GM12874 (cell line): ENCODE measurements around the gene SPATA25.

Experiments used
- TF ChIP-seq, protein P1 (sequence below): IDR thresholded peaks from 2 replicates; pipeline ENCODE4 v1.5.1; 2011; ENCODE audit warnings: low read depth, mild to moderate bottlenecking, control low read depth, low read length, moderate library complexity; ENCODE audit not compliant: insufficient read depth

The SPATA25 gene

DNA sequence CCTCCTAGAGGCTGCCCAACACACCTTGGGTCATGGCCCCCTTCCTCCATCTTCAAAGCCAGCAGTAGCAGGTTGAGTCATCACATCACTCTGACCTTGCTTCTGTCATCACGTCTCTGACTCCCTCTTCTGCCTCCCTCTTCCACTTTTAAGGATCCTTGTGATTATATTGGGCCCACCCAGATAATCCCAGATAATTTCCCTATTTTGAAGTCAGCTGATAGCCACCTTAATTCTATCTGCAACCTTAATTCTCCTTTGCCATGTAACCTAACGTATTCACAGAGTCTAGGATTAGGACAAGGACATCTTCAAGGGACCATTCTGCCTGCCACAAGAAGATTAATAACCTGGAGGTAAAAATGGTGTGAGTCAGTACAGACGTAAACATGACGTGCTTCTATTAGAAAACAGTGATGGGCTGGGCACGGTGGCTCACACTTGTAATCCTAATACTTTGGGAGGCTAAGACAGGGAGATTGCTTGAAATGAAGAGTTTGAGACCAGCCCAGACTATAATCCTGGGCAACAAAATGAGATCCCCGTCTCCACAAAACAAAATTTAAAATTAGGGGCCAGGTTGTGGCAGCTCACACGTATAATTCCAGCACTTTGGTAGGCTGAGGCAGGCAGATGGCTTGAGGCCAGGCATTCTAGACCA, 26.7 kb downstream of the SPATA25 start:
- TF ChIP-seq, protein P1, sequence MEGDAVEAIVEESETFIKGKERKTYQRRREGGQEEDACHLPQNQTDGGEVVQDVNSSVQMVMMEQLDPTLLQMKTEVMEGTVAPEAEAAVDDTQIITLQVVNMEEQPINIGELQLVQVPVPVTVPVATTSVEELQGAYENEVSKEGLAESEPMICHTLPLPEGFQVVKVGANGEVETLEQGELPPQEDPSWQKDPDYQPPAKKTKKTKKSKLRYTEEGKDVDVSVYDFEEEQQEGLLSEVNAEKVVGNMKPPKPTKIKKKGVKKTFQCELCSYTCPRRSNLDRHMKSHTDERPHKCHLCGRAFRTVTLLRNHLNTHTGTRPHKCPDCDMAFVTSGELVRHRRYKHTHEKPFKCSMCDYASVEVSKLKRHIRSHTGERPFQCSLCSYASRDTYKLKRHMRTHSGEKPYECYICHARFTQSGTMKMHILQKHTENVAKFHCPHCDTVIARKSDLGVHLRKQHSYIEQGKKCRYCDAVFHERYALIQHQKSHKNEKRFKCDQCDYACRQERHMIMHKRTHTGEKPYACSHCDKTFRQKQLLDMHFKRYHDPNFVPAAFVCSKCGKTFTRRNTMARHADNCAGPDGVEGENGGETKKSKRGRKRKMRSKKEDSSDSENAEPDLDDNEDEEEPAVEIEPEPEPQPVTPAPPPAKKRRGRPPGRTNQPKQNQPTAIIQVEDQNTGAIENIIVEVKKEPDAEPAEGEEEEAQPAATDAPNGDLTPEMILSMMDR, result no peak

DNA sequence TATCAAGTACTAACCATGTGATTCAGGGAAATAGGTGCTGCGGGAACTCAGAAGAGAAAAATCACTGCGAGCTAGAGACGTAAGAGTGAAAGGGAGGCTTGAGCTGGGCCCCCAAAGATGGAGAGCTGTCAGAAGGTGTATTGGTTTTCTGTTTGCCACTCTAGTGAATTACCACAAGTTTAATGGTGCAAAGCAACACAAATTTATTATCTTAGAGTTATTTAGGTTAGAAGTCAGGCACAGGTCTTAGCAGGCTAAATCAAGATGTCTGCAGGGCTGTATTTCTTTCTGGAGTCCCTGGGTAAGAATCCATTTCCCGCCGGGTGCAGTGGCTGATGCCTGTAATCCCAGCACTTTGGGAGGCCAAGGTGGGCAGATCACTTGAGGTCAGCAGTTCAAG, 27.5 kb downstream of the SPATA25 start:
- TF ChIP-seq, protein P1, result no peak

DNA sequence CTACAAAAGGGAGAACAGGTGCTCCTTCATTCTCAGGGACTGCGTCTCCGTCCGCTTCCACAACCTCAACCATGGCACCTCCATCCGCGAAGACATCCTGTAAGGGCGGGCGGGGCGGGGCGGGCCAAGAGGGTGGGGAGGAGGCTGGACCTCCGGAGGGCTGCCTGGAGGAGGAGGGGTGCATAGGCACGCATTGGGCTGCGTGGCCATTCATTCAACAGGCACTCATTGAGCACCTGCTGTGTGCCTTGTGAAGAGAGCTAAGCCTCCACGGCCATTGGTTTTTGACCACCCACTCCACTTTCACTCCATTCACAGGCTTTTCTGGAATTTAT, 29.6 kb downstream of the SPATA25 start:
- TF ChIP-seq, protein P1, result no peak

DNA sequence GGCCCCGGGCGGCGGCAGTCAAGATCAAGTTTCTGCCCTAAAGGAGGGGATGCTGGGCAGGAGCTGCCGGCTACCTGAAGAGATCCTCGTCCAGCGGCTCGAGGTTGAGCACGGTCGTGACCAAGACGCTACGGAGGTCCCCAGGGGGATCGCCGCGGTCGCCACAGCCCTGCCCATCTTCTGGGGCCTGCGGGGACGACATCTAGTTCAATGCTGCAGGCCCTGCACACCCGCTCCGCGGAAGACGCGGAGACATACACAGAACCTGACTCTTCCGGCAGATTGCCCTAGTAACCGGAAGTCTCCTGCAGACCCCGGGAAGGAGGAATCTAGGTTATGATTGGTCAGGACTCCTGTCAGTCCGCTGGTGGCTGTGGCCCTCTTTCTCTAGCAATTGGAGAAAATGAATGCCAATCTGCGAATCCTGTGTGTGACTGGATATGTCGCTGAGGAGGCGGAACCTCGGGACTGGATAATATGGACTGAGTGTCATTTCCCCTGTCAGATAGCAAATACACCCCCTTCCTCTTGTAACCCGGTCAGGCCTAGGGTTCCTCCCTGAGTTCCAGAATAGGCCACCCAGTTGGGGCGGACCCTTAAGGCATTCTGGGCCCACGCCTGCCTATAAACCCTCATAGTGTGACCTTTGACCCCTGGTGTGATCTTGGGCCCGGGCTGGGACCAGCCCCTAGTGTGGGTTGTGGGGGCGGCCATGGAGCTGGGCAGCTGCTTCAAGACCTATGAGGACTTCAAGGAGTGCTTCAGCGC, 30.1 kb downstream of the SPATA25 start, which contains the start of the genes ACOT8 and ZSWIM3:
ACOT8 (minus strand) TSS at position 279 of the 768 bp plus-strand sequence; CDS start at position 202, 77 bp downstream.
ZSWIM3 (plus strand) TSS at position 501 of the 768 bp plus-strand sequence; CDS start at position 713, 212 bp downstream.
- TF ChIP-seq, protein P1, result no peak

DNA sequence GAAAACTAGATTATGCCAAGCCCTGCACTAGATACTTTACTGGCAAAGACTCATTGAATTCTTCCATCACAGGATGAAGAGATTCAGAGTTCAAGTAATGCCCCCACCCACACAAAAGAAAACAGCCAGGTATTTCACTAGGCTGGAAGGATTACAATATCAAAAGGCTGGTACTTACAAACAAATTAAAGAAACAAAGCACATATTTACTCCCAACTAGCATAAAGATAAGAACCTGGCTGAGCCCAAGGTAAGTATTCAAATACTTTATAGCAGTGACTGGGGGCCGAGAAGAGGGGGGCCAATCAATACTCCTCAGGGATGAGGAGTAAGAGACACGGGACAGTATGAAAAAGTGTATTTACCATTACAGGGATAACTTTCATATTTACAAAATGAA, 33.9 kb downstream of the SPATA25 start:
- TF ChIP-seq, protein P1, result no peak

DNA sequence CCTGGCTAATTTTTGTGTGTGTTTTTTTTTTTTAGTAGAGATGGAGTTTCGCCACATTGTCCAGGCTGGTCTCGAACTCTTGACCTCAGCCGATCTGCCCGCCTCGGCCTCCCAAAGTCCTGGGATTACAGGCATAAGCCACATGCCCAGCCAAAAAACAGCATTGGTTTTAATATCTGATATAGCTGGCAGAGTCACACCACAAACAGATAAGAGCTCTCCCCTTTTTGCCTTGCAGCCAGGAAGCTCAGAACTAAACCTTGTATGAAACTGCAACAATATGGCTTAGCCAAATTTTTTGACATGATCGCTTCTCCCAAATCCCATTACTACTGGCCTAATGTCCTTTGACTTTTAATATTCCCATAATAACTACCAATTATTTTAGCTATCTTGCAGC, 35.1 kb downstream of the SPATA25 start:
- TF ChIP-seq, protein P1, result no peak

DNA sequence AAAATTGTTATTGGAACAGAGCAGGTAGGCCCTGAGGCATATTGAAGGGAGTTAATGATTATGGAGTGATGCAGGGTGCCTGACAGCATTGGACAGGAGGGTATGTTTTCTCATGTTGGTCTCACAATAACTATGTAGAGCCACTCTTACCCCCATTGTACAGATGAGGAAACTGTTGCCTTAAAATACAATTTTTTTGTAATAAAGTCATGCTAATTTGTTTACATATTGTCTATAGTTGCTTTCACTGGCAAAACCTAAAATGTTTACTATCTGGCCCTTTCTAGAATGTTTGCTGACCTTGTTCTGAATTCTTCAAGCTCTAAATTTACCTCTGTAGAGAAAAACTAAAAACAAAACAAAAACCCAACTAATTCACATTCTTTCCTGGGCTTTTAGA, 35.9 kb downstream of the SPATA25 start:
- TF ChIP-seq, protein P1, result no peak
